Inflammatory macrophage (primary cell): Measurements from ENCODE around the gene NACC1.
A peak's percentile ranks its signal among the peaks of the same experiment; 100 is the strongest.
"Not testable (repeated sequence)": the region's sequence is repeated elsewhere in the genome, so short reads cannot be mapped to it uniquely, and the experiment has no call there.

Experiments
- DNase-seq, 2 donors: peaks; one replicate each; pipeline ENCODE4 v3.0.0-alpha.2; 2020 to 2022

NACC1 gene

GRCh38 chr19:13149173-13149627 is 31.1 kb downstream of the NACC1 start:
- not testable (repeated sequence) for DNase-seq

- DNase-seq, result peak; percentile 42 to 43
Observed at GRCh38 chr19:13149628-13150186, 31.6 kb downstream of the NACC1 start.

GRCh38 chr19:13150187-13150930 is 32.3 kb downstream of the NACC1 start, which contains the start of the genes IER2 and STX10:
TSS of gene IER2 (plus strand) at chr19:13150411. CDS start at chr19:13153187, 2,776 bp downstream.
TSS of gene STX10 (minus strand) at chr19:13150375. CDS start at chr19:13150173, 202 bp downstream.
- DNase-seq, result peak; percentile 97

GRCh38 chr19:13150931-13151604 is 33.0 kb downstream of the NACC1 start:
- DNase-seq, result no peak

- DNase-seq, result peak; percentile 98 to 99
Observed at GRCh38 chr19:13151605-13152355, 33.7 kb downstream of the NACC1 start.

- DNase-seq, result no peak
Observed at GRCh38 chr19:13152356-13152973, 34.4 kb downstream of the NACC1 start.

GRCh38 chr19:13152974-13153568 is 35.0 kb downstream of the NACC1 start:
- DNase-seq, result peak; percentile 97 to 98

- DNase-seq, result peak; percentile 35 to 44
Observed at GRCh38 chr19:13153569-13154240, 35.6 kb downstream of the NACC1 start.

- peak; percentile 97 to 99 for DNase-seq
Observed at GRCh38 chr19:13154241-13154778, 36.2 kb downstream of the NACC1 start.

- DNase-seq, result peak; percentile 23 to 40
Observed at GRCh38 chr19:13154911-13155471, 36.9 kb downstream of the NACC1 start.

- peak; percentile 58 to 74 for DNase-seq
Observed at GRCh38 chr19:13155472-13156359, 37.7 kb downstream of the NACC1 start.

- no peak for DNase-seq
Observed at GRCh38 chr19:13159713-13160112, 41.6 kb downstream of the NACC1 start.

GRCh38 chr19:13160557-13160956 is 42.5 kb downstream of the NACC1 start:
- DNase-seq, result peak; percentile 54 to 75

GRCh38 chr19:13162724-13163608 is 44.9 kb downstream of the NACC1 start:
- DNase-seq, result peak; percentile 96

GRCh38 chr19:13163609-13164342 is 45.7 kb downstream of the NACC1 start:
- DNase-seq, result peak in 1 of 2 donors; percentile 34

- no peak for DNase-seq
Observed at GRCh38 chr19:13164343-13165161, 46.5 kb downstream of the NACC1 start.
